ENCODE data around the gene XXYLT1. TPM values are rescaled to one million over a fixed set of nuclear protein-coding genes. Genes with fewer than 3 reads are reported as not detected.

The XXYLT1 gene
- total and polyA plus RNA-seq, 2 of the 4 experiments (the other 2 are of a cell fraction): 14.7 to 18.1 TPM

DNA sequence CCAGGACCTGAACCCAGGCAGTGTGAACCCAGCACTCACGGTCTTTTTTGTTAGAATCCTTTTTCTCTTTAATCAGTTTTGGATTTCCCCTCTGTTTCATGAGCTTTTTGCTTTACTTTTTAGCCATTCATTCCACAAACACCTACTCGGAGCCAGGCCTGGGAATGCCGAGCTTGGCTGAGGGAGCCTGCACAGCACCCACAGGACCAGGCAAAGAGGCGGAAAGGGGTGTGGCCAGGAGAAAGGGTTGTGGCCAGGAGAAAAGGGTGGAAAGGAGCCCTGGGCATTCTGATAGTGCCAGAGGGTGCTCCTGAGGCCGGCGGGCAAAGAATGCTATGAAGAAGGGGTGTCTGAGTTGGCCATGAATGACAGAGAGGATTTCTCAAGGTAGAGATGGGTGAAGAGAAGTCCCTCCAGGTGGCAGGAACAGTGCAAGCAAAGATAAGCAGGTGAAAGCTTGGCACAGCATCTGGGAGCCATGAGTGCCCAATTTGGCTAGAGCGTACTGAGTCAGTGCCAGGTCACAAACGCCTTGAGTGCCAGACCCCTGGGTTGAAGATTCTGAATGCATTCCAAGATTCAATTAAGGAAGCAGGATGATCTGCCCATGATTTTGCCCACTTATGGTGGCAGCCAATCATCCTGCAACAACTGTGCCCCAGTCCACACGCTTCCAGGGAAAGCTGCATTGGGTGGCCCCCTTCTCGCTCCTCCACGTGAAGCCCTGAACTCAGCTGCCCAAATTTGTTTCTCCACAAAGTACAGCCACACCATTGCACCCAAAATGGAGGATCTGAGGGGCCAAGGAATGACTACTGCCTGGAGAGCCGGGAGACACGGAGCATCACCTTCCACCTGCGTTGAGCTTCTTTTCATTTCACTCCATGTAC lies 157.2 kb downstream of the XXYLT1 start:
- Histone ChIP-seq H3K4ac (ENCODE audit: low read depth, low read length) (no peak overlapping the region), H3K36me3 (ENCODE audit: control insufficient read depth, insufficient read depth, low read length) (no peaks in the 10 kb centered on the region), H3K9ac (ENCODE audit: low read depth, low read length) (no peak overlapping the region), H2BK20ac (ENCODE audit: low read depth, low read length) (no peak overlapping the region), H3K23ac (ENCODE audit: low read depth, low read length) (no peak overlapping the region), H2AK9ac (replicated peaks; ENCODE audit: low read depth, low read length, poor library complexity) (no peak overlapping the region), H3K18ac (ENCODE audit: low read depth, low read length) (no peak overlapping the region), H4K8ac (ENCODE audit: low read depth in 2 of 2, low read length in 2 of 2) (no peak overlapping the region), H4K5ac (ENCODE audit: low read depth, low read length) (no peak overlapping the region), H3K9me3 (ENCODE audit: control insufficient read depth, insufficient read depth, low read length) (no peaks in the 10 kb centered on the region), H2BK5ac (ENCODE audit: low read depth, low read length, poor library complexity, severe bottlenecking) (no peak overlapping the region), H3K56ac (ENCODE audit: extremely low read depth, insufficient read depth, low read length) (no peak overlapping the region), H3K4me1 (ENCODE audit: control insufficient read depth, insufficient read depth, low read length) (peaks cover 10% of the 10 kb centered on the region), H2AK5ac (ENCODE audit: low read depth, low read length) (no peak overlapping the region), H2BK15ac (ENCODE audit: low read depth, low read length) (no peak overlapping the region), H3K4me2 (ENCODE audit: low read depth, low read length) (no peak overlapping the region), H2BK120ac (ENCODE audit: low read depth, low read length) (no peak overlapping the region), H3K27ac (ENCODE audit: insufficient read depth, low read length) (no peak overlapping the region), H4K91ac (ENCODE audit: insufficient read depth, low read depth, low read length) (no peak overlapping the region), H2AFZ (replicated peaks; ENCODE audit: low read length, poor library complexity) (no peak overlapping the region), H3K14ac (replicated peaks; ENCODE audit: low read depth, low read length) (no peak overlapping the region), H3K79me1 (ENCODE audit: low read depth in 1 of 2, low read length in 2 of 2) (peaks cover 0 to 32% of the 10 kb centered on the region in 2 experiments; a peak in 2 of 4 replicates), H3K9me1 (ENCODE audit: insufficient read depth, low read length) (peaks cover 19% of the 10 kb centered on the region), H3K4me3 (ENCODE audit: insufficient read depth, low read depth, low read length) (no peak overlapping the region), H4K20me1 (ENCODE audit: insufficient read depth, low read length) (no peaks in the 10 kb centered on the region), H3K27me3 (ENCODE audit: control insufficient read depth, insufficient read depth, low read length) (no peaks in the 10 kb centered on the region)
- ChIA-PET POLR2A (ENCODE audit: unreplicated experiment) (no interaction called here), CTCF (interaction anchor here (1.5 kb wide), 1 partner anchor 431 kb away, joined by 6 read pairs; no protein-coding TSS in a partner anchor)
- ATAC-seq (ENCODE audit: low read depth): no peak
- no TSS peak for BruUV-seq (replicated peaks)
- DNase-seq: no peak
- in situ Hi-C loops (cut with MboI; ENCODE audit: low sequenced_read_pairs) (loop anchor here (10.0 kb wide), 1 partner anchor 141 kb away; no protein-coding TSS in a partner anchor), intact Hi-C loops (cut with micrococcal nuclease) (no loop called here), dilution Hi-C loops (cut with HindIII; ENCODE audit: low sequenced_read_pairs, unreplicated experiment) (no loop called here)
- TF ChIP-seq MXI1 (IDR thresholded peaks at IDR 0.05; ENCODE audit: borderline replicate concordance, low read depth, low read length) (no peak), RCOR1 (IDR thresholded peaks at IDR 0.05; ENCODE audit: insufficient replicate concordance, low read length) (no peak), BHLHE40 (IDR thresholded peaks at IDR 0.05; ENCODE audit: low read depth, low read length) (no peak), POLR2A (IDR thresholded peaks at IDR 0.05; ENCODE audit: low read depth, low read length) (no peak), CHD1 (IDR thresholded peaks at IDR 0.05; ENCODE audit: low read depth, low read length) (no peak), CEBPB (IDR thresholded peaks at IDR 0.05; ENCODE audit: low read depth, low read length) (no peak), RFX5 (IDR thresholded peaks at IDR 0.05; ENCODE audit: low read depth, low read length) (no peak)
- TF ChIP-seq, protein P1, sequence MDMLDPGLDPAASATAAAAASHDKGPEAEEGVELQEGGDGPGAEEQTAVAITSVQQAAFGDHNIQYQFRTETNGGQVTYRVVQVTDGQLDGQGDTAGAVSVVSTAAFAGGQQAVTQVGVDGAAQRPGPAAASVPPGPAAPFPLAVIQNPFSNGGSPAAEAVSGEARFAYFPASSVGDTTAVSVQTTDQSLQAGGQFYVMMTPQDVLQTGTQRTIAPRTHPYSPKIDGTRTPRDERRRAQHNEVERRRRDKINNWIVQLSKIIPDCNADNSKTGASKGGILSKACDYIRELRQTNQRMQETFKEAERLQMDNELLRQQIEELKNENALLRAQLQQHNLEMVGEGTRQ (IDR thresholded peaks at IDR 0.05; ENCODE audit: low read depth, low read length): no peak
- TF ChIP-seq, protein P2, sequence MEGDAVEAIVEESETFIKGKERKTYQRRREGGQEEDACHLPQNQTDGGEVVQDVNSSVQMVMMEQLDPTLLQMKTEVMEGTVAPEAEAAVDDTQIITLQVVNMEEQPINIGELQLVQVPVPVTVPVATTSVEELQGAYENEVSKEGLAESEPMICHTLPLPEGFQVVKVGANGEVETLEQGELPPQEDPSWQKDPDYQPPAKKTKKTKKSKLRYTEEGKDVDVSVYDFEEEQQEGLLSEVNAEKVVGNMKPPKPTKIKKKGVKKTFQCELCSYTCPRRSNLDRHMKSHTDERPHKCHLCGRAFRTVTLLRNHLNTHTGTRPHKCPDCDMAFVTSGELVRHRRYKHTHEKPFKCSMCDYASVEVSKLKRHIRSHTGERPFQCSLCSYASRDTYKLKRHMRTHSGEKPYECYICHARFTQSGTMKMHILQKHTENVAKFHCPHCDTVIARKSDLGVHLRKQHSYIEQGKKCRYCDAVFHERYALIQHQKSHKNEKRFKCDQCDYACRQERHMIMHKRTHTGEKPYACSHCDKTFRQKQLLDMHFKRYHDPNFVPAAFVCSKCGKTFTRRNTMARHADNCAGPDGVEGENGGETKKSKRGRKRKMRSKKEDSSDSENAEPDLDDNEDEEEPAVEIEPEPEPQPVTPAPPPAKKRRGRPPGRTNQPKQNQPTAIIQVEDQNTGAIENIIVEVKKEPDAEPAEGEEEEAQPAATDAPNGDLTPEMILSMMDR (conservative IDR thresholded peaks at IDR 0.05; ENCODE audit: low read depth, low read length): no peak
- WGBS, 2 experiments (ENCODE audit: extremely low coverage in 2 of 2, insufficient read length in 1 of 2): 96% methylated on average over 7 of the region's 14 CpGs; no CpG with 5 or more reads in 1 of the 2 experiments

Measured in IMR-90 (cell line).